Suppressor macrophage (primary cell): ENCODE data around the gene TMEM220.
"Not testable (repeated sequence)": the region's sequence is repeated elsewhere in the genome, so short reads cannot be mapped to it uniquely, and the experiment has no call there.

Source experiments
- DNase-seq, 4 experiments: peaks; one replicate each; pipeline ENCODE4 v3.0.0-alpha.2; 2020 to 2022

Gene TMEM220

GRCh38 chr17:10727192-10727591, 2.6 kb downstream of the TMEM220 start:
- DNase-seq = no peak

GRCh38 chr17:10726196-10726595, 3.6 kb downstream of the TMEM220 start:
- DNase-seq = peak in 3 of 4 experiments; percentile 20 to 27 (median 25)

DNA sequence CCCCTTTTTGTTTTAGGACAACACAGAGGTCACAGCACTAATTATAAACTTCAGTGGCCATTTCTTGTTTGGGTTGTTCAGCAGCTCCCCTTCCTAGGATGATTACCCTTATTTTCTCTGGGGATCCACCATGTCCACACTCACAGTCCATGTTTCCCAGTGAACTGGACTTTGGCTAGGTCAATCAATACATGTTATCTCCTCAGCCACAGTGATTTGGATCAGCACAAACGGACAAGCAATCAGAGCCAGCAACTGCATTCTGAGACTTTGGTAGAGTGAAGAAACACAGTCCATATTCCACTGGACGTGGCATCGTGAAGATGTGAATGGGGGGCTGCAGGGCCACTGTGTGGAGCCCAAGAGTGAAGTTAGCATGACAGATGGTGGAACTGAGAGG, 4.6 kb downstream of the TMEM220 start:
- DNase-seq = no peak

GRCh38 chr17:10724546-10725195, 5.2 kb downstream of the TMEM220 start:
- no peak for DNase-seq

GRCh38 chr17:10718547-10718946, 11.3 kb downstream of the TMEM220 start:
- DNase-seq = no peak

- no peak for DNase-seq
Observed at GRCh38 chr17:10716218-10716617, 13.6 kb downstream of the TMEM220 start.

DNA sequence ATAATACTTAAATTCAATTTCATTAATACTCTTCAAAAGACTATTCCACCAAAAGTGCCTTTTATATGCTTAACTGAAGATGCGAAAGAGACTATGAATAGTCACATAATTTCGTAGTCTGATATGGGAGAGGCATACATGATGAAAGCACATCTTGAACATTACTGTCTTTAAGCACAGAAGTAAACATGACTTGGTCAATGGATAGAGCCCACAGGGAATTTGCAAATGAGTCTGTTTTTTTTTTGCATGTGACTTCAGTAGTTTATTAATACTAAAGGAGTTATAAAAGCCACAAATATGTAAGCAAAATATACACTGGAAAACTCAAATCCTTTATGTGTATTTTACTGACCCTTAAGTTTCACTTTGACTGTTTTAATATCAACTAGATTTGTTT, 16.5 kb downstream of the TMEM220 start:
- DNase-seq = no peak

GRCh38 chr17:10705727-10706126, 24.1 kb downstream of the TMEM220 start:
- DNase-seq = no peak

DNA sequence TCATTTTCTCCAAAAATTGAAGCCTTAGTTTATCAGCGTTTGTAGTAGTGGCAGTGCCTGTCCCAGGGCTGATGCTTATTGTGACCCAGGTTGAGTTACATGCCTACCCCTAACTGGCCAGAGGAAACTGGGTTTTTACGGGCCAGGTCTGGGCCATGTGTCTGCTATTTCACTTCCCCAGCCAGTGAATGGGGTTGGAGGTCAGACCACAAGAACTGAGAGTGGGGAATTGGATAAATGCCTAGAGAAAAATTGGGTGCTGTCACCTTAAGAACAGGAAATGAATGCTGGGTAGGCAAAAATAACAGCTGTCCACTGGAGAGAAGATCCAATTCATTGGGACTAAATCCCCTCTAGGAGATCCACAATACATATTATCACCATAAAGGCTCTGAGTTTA, 27.2 kb downstream of the TMEM220 start:
- DNase-seq = peak; percentile 5 to 34 (median 26)

DNA sequence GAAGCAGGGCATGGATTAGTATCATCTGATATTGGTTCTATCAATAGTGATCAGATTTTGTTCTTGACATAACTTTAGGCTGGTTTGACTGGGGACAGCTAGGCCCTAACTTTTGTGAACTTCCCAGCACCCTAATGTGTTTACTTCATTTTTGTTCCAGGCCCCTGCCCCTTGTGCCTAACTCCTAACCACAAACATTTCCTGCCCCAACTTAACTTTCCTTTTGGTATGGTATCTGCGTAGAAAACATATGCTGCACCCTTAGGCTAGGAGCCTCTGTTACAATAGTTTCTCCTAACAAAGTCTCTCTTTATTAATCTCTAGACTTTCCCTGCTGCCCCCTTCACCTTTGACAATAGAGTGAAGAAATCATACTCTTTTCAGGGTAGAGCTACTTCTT, 30.0 kb downstream of the TMEM220 start:
- DNase-seq = no peak

DNA sequence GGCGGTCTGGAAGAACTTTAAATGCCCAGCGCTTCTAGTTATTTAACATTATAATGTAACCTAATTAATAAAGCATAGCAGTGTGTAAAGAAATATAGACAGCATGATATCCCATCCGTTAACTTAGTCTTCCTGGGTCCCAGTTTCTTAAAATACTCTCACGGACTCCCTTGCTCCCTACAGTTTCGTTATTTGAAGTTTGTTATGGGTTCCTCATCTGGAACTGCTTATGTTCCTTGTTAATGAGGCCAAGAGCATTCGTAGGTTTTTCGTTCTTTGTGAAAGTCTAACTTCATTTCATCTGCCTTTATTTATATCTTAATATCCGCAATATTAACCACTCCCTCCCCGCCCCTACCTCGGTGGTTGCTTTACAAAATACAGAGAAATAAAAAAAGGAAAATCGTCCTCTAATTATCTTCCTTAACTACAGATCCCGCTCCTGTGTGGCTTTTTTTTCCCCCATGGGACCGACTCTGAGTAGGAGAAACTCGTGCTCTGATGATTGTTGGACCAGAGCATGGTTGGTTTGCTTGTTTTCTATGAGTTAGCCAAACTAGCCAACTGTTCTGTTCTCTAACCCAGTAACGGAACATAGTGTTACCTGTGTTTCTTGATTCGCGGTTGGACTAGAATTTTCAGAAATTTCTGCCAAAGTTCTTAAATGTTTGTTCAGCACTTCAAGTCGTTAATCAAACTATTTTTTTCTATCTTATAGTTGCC, 31.6 kb downstream of the TMEM220 start:
- DNase-seq = peak; percentile 9 to 46 (median 31)

DNA sequence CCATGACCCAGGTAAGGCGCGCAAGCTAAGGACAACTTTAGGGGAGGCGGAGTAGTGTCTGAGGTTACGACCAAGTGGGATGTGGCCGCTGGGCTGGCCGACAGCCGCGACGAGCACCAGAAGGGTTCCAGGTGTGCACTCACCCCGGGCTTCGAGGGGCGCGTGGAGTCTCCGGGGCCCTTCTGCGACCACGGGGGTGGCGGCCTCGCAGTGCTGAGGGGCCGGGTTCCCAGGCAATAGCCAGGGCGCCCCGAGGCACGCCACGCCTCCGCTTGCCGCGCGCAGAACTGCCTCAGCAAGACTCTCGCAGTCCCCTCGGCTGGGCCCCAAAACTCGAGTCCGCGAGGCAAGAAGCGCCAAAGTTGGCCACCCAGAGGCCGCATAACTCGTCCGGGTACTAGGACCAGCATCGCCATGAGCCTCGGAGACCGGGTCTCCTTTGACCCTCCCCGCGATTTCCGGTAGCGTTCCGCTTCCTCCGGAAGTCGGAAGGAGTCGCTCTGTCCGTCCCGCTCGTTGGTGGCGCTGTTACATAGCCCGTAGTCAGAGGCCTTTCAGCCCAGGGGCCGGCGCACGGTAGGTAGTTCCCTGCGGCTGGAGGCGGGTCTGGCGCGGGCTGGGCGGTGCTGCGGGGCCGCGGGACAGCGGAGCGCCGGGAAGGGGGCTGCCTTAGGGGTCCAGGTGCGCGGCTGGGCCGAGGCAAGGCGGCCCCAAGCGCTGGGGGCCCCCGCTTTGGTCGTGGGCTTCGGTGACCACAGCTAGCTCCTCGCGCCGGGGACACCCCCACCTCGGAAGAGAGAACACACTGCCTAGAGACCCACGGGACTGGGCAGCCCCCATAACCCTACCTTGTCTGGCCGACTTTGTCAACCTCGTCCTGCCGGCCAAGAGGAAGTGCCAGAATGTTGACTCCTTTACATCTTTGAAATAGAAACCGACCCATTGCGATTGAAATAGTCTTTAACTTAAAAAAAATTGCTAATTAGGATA, 32.4 kb downstream of the TMEM220 start, which contains the start of the genes ADPRM and SCO1:
Gene ADPRM, plus strand, starts transcription at position 503 of the 990 bp plus-strand sequence. CDS start 7,333 bp downstream, outside the sequence.
Gene SCO1, minus strand, starts transcription at position 442 of the 990 bp plus-strand sequence. Its CDS starts 26 bp downstream, at position 416.
- peak; percentile 94 to 97 (median 97) for DNase-seq

GRCh38 chr17:10695875-10696407, 33.9 kb downstream of the TMEM220 start:
- DNase-seq = not testable (repeated sequence)

- DNase-seq = no peak
Observed at GRCh38 chr17:10687499-10687898, 42.3 kb downstream of the TMEM220 start.

- peak in 3 of 4 experiments; percentile 9 to 53 (median 53) for DNase-seq
Observed at GRCh38 chr17:10683853-10684252, 46.0 kb downstream of the TMEM220 start.

GRCh38 chr17:10681866-10682446, 47.9 kb downstream of the TMEM220 start:
- DNase-seq = no peak

GRCh38 chr17:10674704-10675103, 55.1 kb downstream of the TMEM220 start:
- DNase-seq = no peak

DNA sequence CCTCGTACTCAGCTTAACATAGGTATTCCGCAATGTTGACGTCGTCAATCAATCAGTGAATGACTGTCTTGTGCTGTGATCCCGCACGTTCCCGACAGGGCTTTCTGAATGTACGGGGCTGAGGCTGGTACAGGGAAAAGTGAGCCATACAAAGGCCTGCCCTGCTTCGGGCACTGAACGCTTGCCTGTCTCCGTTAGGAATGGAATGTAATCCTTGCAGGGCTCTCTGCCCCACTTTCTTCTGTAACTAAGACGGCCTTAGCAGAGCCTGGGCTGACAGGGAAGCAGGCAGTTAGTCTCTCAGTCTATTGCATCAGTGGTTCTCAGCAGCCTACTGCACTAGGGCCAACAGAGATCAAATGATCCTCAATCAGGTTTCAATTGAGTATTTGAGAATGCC, 56.5 kb downstream of the TMEM220 start:
- DNase-seq = no peak

DNA sequence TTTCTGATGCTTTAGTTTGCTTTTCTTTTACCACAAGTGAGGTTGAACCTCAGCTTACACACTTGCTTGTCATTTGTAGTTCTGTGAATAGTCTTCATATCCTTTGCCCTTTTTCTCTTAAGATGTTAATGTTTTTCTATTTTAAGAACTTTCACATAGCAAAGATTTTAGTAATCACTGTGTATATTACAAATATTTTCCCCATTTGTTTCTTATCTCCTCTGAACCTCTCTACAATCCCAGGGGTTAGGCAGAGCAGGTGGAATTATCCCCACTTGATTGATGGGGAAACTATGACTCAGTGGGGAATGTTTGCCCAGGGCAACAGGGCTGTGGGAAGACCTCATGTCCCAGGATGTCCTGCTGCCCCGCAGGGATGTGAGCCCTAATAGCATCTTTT, 61.0 kb downstream of the TMEM220 start:
- DNase-seq = no peak

DNA sequence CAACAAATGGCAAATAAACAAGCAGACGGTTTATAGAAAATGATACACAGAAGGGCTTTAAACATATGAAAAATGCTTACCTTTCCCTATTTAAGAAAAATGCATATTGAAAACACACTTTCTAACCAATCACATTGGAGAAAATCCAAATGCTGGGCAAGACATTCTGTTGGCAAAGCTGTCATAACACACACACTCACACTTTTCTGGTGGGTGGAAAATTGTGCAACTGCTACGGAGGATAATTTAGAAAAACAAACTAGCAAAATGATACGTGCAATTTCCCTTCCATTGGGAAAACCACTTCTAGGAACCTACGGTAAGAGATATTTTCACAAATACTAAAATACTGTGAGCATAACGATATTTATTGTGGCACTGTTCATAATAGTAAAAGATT, 62.9 kb downstream of the TMEM220 start:
- DNase-seq = no peak

DNA sequence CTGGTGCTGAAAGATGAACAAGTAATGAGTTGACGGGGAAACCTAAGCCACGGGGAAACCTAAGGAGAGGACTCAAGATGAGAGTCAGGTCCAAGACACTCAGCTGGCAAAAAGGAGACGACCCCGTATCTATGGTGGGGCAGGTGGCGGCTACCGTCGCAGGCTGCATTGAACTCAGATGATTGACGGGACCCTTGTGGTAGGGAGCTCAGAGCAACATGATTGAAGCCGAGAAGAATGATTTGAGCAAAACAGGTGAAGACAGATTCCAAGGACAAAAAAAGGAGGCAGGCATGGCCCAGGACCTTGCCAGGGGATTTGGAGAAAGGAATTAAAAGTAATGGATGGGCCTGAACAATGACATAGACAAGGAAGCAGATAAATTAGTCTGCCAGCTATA, 65.3 kb downstream of the TMEM220 start:
- DNase-seq = no peak
